Caco-2 (cell line): ENCODE data around the gene EEPD1. TPM values are rescaled to one million over a fixed set of nuclear protein-coding genes. Genes with fewer than 3 reads are reported as not detected.

Source experiments
- BruUV-seq: library from RNA; stranded (reverse); fragments of 400-500 nt; replicated peaks from 2 replicates; lab custom pipeline; 2021; lab: Mats Ljungman, UMichigan
- CTCF ChIA-PET: fragments of 300-600 bp; sonication (Branson Sonifier 250); formaldehyde crosslinking; loops from one replicate; lab custom pipeline; 2022; ENCODE audit warnings: antibody characterized with exemption; lab: Charles Lee
- POLR2A ChIA-PET: fragments of 300-600 bp; sonication (Branson Sonifier 250); formaldehyde crosslinking; loops from one replicate; lab custom pipeline; 2022; ENCODE audit warnings: antibody characterized with exemption; lab: Charles Lee
- DNase-seq, 2 experiments: peaks; one replicate each; pipeline versions ENCODE4 v3.0.0 to v3.0.0-alpha.2; 2020 to 2022
- H3K27me3 ChIP-seq: replicated peaks from 2 replicates; pipeline ENCODE4 v1.6.0; 2011; ENCODE audit warnings: low read length; ENCODE audit not compliant: control insufficient read depth, insufficient read depth
- H3K36me3 ChIP-seq: 2 replicates; pipeline ENCODE4 v1.5.1; 2011; ENCODE audit warnings: low read length; ENCODE audit not compliant: control insufficient read depth, insufficient read depth
- H3K4me1 ChIP-seq: fragments of 250-450 bp; sonication (Bioruptor Pico); 2 replicates; pipeline ENCODE4 v1.5.1; 2020; ENCODE audit warnings: mild to moderate bottlenecking
- H3K4me3 ChIP-seq: 2 replicates; pipeline ENCODE4 v1.5.1; 2011; ENCODE audit warnings: low read depth, mild to moderate bottlenecking, control low read depth, low read length
- H3K9me3 ChIP-seq: fragments of 250-450 bp; sonication (Bioruptor Pico); 2 replicates; pipeline ENCODE4 v1.5.1; 2020; ENCODE audit warnings: mild to moderate bottlenecking, moderate library complexity
- H3K27ac Mint-ChIP-seq: one replicate; pipeline ENCODE4 v1.8.0; 2022; ENCODE audit warnings: mixed read lengths; ENCODE audit not compliant: unreplicated experiment
- H3K27me3 Mint-ChIP-seq: one replicate; pipeline ENCODE4 v1.8.0; 2022; ENCODE audit warnings: mixed read lengths; ENCODE audit not compliant: insufficient read depth, unreplicated experiment
- H3K36me3 Mint-ChIP-seq: one replicate; pipeline ENCODE4 v1.8.0; 2022; ENCODE audit warnings: mild to moderate bottlenecking, mixed read lengths; ENCODE audit not compliant: insufficient read depth, unreplicated experiment
- H3K4me1 Mint-ChIP-seq: one replicate; pipeline ENCODE4 v1.8.0; 2022; ENCODE audit warnings: low read depth, mixed read lengths; ENCODE audit not compliant: unreplicated experiment
- H3K4me3 Mint-ChIP-seq: one replicate; pipeline ENCODE4 v1.8.0; 2022; ENCODE audit warnings: mild to moderate bottlenecking, moderate library complexity, mixed read lengths; ENCODE audit not compliant: unreplicated experiment
- H3K9me3 Mint-ChIP-seq: one replicate; pipeline ENCODE4 v1.8.0; 2022; ENCODE audit warnings: mixed read lengths; ENCODE audit not compliant: unreplicated experiment
- CTCF ChIP-seq, 2 experiments: fragments of 200-600 bp in 1 of 2; IDR thresholded peaks; 1 replicate in 1 of 2; 2 replicates in 1 of 2; pipeline versions ENCODE4 v1.5.1 to v1.8.0; 2011 to 2022; ENCODE audit warnings: antibody characterized with exemption in 1 of 2, control low read depth in 1 of 2, inconsistent platforms in 1 of 2, low read depth in 1 of 2, low read length in 1 of 2, mild to moderate bottlenecking in 1 of 2, moderate library complexity in 1 of 2; ENCODE audit not compliant: insufficient read depth in 1 of 2, severe bottlenecking in 1 of 2, unreplicated experiment in 1 of 2
- intact Hi-C: fragments of 100-400 bp; cut with micrococcal nuclease; formaldehyde crosslinking; loops from one replicate; pipeline ENCODE4 v1.10.0; 2022; ENCODE audit not compliant: unreplicated experiment
- total RNA-seq: library from RNA; stranded (reverse); gene quantifications from 2 replicates; pipeline ENCODE4 v1.2.3, GENCODE V29; 2022

EEPD1 gene
- total RNA-seq, 1 experiment from 2014 or later: 1.8 TPM

- Mint-ChIP-seq H3K9me3 (no peaks in the 10 kb centered on the region), H3K4me3 (no peak overlapping the region), H3K27ac (no peak overlapping the region), H3K4me1 (peaks cover 15% of the 10 kb centered on the region), H3K27me3 (no peaks in the 10 kb centered on the region), H3K36me3 (no peaks in the 10 kb centered on the region)
- POLR2A ChIA-PET: no interaction called here
- DNase-seq: no peak
- no peak for TF ChIP-seq CTCF (IDR thresholded peaks at IDR 0.05; ENCODE audit: insufficient read depth in 1 of 2, low read depth in 1 of 2, low read length in 1 of 2, severe bottlenecking in 1 of 2, unreplicated experiment in 1 of 2)
- no peaks in the 10 kb centered on the region for H3K36me3 ChIP-seq
- no TSS peak for BruUV-seq
- H3K4me1 ChIP-seq: peaks cover 11% of the 10 kb centered on the region
- CTCF ChIA-PET: no interaction called here
- H3K9me3 ChIP-seq: no peaks in the 10 kb centered on the region
- intact Hi-C loops: no loop called here
- no peaks in the 10 kb centered on the region for H3K27me3 ChIP-seq
- H3K4me3 ChIP-seq: no peak overlapping the region
Measured at GRCh38 chr7:36232555-36232954, 79.5 kb downstream of the EEPD1 start.

GRCh38 chr7:36232971-36233550 lies 80.0 kb downstream of the EEPD1 start:
- no peak for DNase-seq
- Mint-ChIP-seq H3K9me3 (no peaks in the 10 kb centered on the region), H3K4me3 (no peak overlapping the region), H3K27ac (no peak overlapping the region), H3K4me1 (peaks cover 15% of the 10 kb centered on the region), H3K27me3 (no peaks in the 10 kb centered on the region), H3K36me3 (no peaks in the 10 kb centered on the region)
- no TSS peak for BruUV-seq
- H3K27me3 ChIP-seq: no peaks in the 10 kb centered on the region
- no peaks in the 10 kb centered on the region for H3K36me3 ChIP-seq
- TF ChIP-seq CTCF (IDR thresholded peaks at IDR 0.05; ENCODE audit: insufficient read depth in 1 of 2, low read depth in 1 of 2, low read length in 1 of 2, severe bottlenecking in 1 of 2, unreplicated experiment in 1 of 2): no peak
- no peaks in the 10 kb centered on the region for H3K9me3 ChIP-seq
- ChIA-PET CTCF (no interaction called here), POLR2A (no interaction called here)
- H3K4me1 ChIP-seq: peaks cover 11% of the 10 kb centered on the region
- H3K4me3 ChIP-seq: no peak overlapping the region
- intact Hi-C loops: no loop called here

- no peaks in the 10 kb centered on the region for H3K9me3 Mint-ChIP-seq
- no peak overlapping the region for H3K4me3 Mint-ChIP-seq
- Histone ChIP-seq H3K4me3 (no peak overlapping the region), H3K9me3 (no peaks in the 10 kb centered on the region), H3K27me3 (no peaks in the 10 kb centered on the region), H3K4me1 (peaks cover 11% of the 10 kb centered on the region), H3K36me3 (no peaks in the 10 kb centered on the region)
- BruUV-seq: no TSS peak
- intact Hi-C loops: no loop called here
- ChIA-PET CTCF (no interaction called here), POLR2A (no interaction called here)
- H3K4me1 Mint-ChIP-seq: peaks cover 15% of the 10 kb centered on the region
- DNase-seq: no peak
- H3K27ac Mint-ChIP-seq: no peak overlapping the region
- H3K36me3 Mint-ChIP-seq: no peaks in the 10 kb centered on the region
- TF ChIP-seq CTCF (IDR thresholded peaks at IDR 0.05; ENCODE audit: insufficient read depth in 1 of 2, low read depth in 1 of 2, low read length in 1 of 2, severe bottlenecking in 1 of 2, unreplicated experiment in 1 of 2): no peak
- H3K27me3 Mint-ChIP-seq: no peaks in the 10 kb centered on the region
Measured at GRCh38 chr7:36236073-36236472, 83.0 kb downstream of the EEPD1 start.
